ENCODE results near the gene RNU6-9. TPM values are rescaled to one million over a fixed set of nuclear protein-coding genes. Genes with fewer than 3 reads are reported as not detected.
A peak's percentile ranks its signal among the peaks of the same experiment; 100 is the strongest.
"Not testable (repeated sequence)": the region's sequence is repeated elsewhere in the genome, so short reads cannot be mapped to it uniquely, and the experiment has no call there.

Gene RNU6-9
- total RNA-seq: not detected

- ATAC-seq (peak; percentile 96), DNase-seq (peak; percentile 95)
- Mint-ChIP-seq H3K36me3 (ENCODE audit: low read depth) (peaks cover 7% of the 10 kb centered on the region), H3K4me1 (peaks cover 13% of the 10 kb centered on the region), H3K9me3 (ENCODE audit: low read depth) (no peaks in the 10 kb centered on the region), H3K27me3 (no peaks in the 10 kb centered on the region), H3K4me3 (peak within 1 kb of the TSS; percentile 78), H3K27ac (peak within 1 kb of the TSS; percentile 98)
- ChIA-PET POLR2A (interaction anchor here (0.5 to 1.3 kb wide), 6 partner anchors 12 to 365 kb away, joined by 3 to 10 read pairs (median 6); no protein-coding TSS in a partner anchor), CTCF (interaction anchor here (0.6 to 1.9 kb wide), 10 partner anchors 9 to 190 kb away, joined by 3 to 6 read pairs (median 3); partner anchors contain the start of gene WDR18)
- intact Hi-C loops (cut with DNase I, micrococcal nuclease): loop anchor here (1.0 to 2.0 kb wide), 10 partner anchors 16 to 213 kb away; partner anchors contain the start of genes PTBP1 (in 1 of the 2), R3HDM4 (in 1 of the 2), RNU6-2 (in 1 of the 2) and TMEM259 (in 1 of the 2)
These were observed at the start of gene RNU6-9, which contains the start of gene MED16 for GRCh38 chr19:892894-893689. RNU6-9 (plus strand) TSS chr19:893484. MED16 (minus strand) TSS chr19:893187; CDS start chr19:891131, 2,056 bp downstream.

- H3K27me3 Mint-ChIP-seq: peaks cover 29% of the 10 kb centered on the region
- no peak for ATAC-seq
- no peak overlapping the region for H3K4me3 Mint-ChIP-seq
- H3K9me3 Mint-ChIP-seq (ENCODE audit: low read depth): no peaks in the 10 kb centered on the region
- no peak overlapping the region for H3K27ac Mint-ChIP-seq
- intact Hi-C loops (cut with DNase I, micrococcal nuclease): loop anchor here in 1 of 2 experiments (5.0 kb wide), 1 partner anchor 72 kb away; no protein-coding TSS in a partner anchor
- DNase-seq: no peak
- POLR2A ChIA-PET: no interaction called here
- CTCF ChIA-PET: no interaction called here
- no peaks in the 10 kb centered on the region for H3K36me3 Mint-ChIP-seq (ENCODE audit: low read depth)
- peaks cover 3% of the 10 kb centered on the region for H3K4me1 Mint-ChIP-seq
These were observed 49.3 kb upstream of the RNU6-9 start for GRCh38 chr19:843836-844545.

DNA sequence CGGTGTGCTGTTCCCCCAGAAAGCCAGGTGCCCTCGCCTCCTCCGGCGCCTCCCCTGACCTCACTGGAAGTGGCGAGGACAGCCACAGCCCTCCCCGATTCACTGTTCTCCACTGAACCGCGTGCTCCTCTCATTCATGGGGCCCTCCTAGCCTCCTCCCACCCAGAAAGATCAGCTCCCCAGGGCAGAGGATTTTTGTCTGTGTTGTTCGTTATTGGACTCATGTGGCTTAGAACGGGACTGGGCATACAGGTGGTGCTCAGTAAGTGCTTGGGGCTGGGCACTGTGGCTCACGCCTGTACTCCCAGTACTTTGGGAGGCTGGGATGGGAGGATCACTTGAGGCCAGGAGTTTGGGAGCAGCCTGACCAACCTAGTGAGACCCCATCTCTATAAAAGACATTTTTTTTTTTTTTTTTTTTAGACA, 48.7 kb upstream of the RNU6-9 start:
- POLR2A ChIA-PET: no interaction called here
- ATAC-seq: no peak
- H3K4me3 Mint-ChIP-seq: no peak overlapping the region

GRCh38 chr19:845707-846521, 47.4 kb upstream of the RNU6-9 start:
- ChIA-PET CTCF (no interaction called here), POLR2A (interaction anchor here (0.7 kb wide), 1 partner anchor 621 kb away, joined by 3 read pairs; no protein-coding TSS in a partner anchor)
- H3K9me3 Mint-ChIP-seq (ENCODE audit: low read depth): no peaks in the 10 kb centered on the region
- H3K36me3 Mint-ChIP-seq (ENCODE audit: low read depth): no peaks in the 10 kb centered on the region
- intact Hi-C loops (cut with DNase I, micrococcal nuclease): no loop called here
- peaks cover 37% of the 10 kb centered on the region for H3K27me3 Mint-ChIP-seq
- no peak overlapping the region for H3K4me3 Mint-ChIP-seq
- H3K4me1 Mint-ChIP-seq: peaks cover 3% of the 10 kb centered on the region
- DNase-seq: no peak
- no peak overlapping the region for H3K27ac Mint-ChIP-seq
- no peak for ATAC-seq

More for the DNA sequence above, 48.7 kb upstream of the RNU6-9 start:
- H3K27me3 Mint-ChIP-seq: peaks cover 31% of the 10 kb centered on the region
- H3K4me1 Mint-ChIP-seq: peaks cover 3% of the 10 kb centered on the region
- intact Hi-C loops (cut with DNase I, micrococcal nuclease): loop anchor here in 1 of 2 experiments (5.0 kb wide), 1 partner anchor 72 kb away; no protein-coding TSS in a partner anchor
- H3K36me3 Mint-ChIP-seq (ENCODE audit: low read depth): no peaks in the 10 kb centered on the region
- CTCF ChIA-PET: no interaction called here
- DNase-seq: no peak
- no peak overlapping the region for H3K27ac Mint-ChIP-seq
- H3K9me3 Mint-ChIP-seq (ENCODE audit: low read depth): no peaks in the 10 kb centered on the region

- intact Hi-C loops (cut with DNase I, micrococcal nuclease): no loop called here
- ATAC-seq: no peak
- H3K4me1 Mint-ChIP-seq: peaks cover 3% of the 10 kb centered on the region
- H3K27ac Mint-ChIP-seq: no peak overlapping the region
- H3K36me3 Mint-ChIP-seq (ENCODE audit: low read depth): no peaks in the 10 kb centered on the region
- DNase-seq: no peak
- H3K27me3 Mint-ChIP-seq: peaks cover 31% of the 10 kb centered on the region
- H3K4me3 Mint-ChIP-seq: no peak overlapping the region
- ChIA-PET CTCF (interaction anchor here (0.9 kb wide), 1 partner anchor 15 kb away, joined by 4 read pairs; no protein-coding TSS in a partner anchor), POLR2A (no interaction called here)
- no peaks in the 10 kb centered on the region for H3K9me3 Mint-ChIP-seq (ENCODE audit: low read depth)
These were observed 44.8 kb upstream of the RNU6-9 start for GRCh38 chr19:848386-848921.

DNA sequence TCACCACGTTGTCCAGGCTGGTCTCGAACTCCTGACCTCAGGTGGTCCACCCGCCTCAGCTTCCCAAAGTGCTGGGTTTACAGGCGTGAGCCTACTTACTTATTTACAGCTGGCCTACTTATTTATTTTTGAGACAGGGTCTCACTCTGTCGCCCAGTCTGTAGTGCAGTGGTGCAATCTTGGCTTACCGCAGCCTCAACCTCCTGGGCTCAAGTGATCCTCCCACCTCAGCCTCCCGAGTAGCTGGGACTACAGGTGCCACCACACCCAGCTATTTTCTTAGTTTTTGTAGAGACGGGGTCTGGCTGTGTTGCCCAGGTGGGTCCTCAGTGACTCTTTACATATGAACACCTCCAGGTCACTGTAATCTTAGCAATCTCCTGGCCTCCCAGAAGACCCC, 44.1 kb upstream of the RNU6-9 start:
- POLR2A ChIA-PET; H3K36me3 Mint-ChIP-seq (ENCODE audit: low read depth); H3K9me3 Mint-ChIP-seq (ENCODE audit: low read depth): not testable (repeated sequence)

GRCh38 chr19:850221-850978, 42.9 kb upstream of the RNU6-9 start:
- no peaks in the 10 kb centered on the region for H3K4me1 Mint-ChIP-seq
- peaks cover 24% of the 10 kb centered on the region for H3K27me3 Mint-ChIP-seq
- no peak overlapping the region for H3K27ac Mint-ChIP-seq
- ATAC-seq: no peak
- H3K9me3 Mint-ChIP-seq (ENCODE audit: low read depth): no peaks in the 10 kb centered on the region
- ChIA-PET CTCF (no interaction called here), POLR2A (no interaction called here)
- intact Hi-C loops (cut with DNase I, micrococcal nuclease): loop anchor here in 1 of 2 experiments (10.0 kb wide), 1 partner anchor 76 kb away; no protein-coding TSS in a partner anchor
- no peaks in the 10 kb centered on the region for H3K36me3 Mint-ChIP-seq (ENCODE audit: low read depth)
- DNase-seq: peak; percentile 53
- no peak overlapping the region for H3K4me3 Mint-ChIP-seq

More for the DNA sequence above, 44.1 kb upstream of the RNU6-9 start:
- intact Hi-C loops (cut with DNase I, micrococcal nuclease); ATAC-seq; H3K4me3 Mint-ChIP-seq; DNase-seq; H3K27ac Mint-ChIP-seq; H3K4me1 Mint-ChIP-seq: not testable (repeated sequence)
- peaks cover 31% of the 10 kb centered on the region for H3K27me3 Mint-ChIP-seq
- CTCF ChIA-PET: interaction anchor here (0.9 kb wide), 1 partner anchor 14 kb away, joined by 4 read pairs; no protein-coding TSS in a partner anchor

DNA sequence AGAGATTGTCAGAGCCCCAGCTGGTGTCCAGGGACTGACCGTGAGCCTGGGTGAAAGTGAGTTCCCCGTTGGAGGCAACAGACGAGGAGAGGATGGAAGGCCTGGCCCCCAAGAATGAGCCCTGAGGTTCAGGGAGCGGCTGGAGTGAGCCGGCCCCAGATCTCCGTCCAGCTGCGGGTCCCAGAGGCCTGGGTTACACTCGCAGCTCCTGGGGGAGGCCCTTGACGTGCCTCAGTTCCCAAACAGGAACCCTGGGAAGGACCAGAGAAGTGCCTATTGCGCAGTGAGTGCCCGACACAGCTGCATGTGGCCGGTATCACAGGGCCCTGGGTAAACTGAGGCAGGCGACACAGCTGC, 42.3 kb upstream of the RNU6-9 start:
- POLR2A ChIA-PET: no interaction called here
- ATAC-seq (no peak), DNase-seq (no peak)
- intact Hi-C loops (cut with DNase I, micrococcal nuclease): loop anchor here in 1 of 2 experiments (10.0 kb wide), 1 partner anchor 76 kb away; no protein-coding TSS in a partner anchor
- no peaks in the 10 kb centered on the region for H3K9me3 Mint-ChIP-seq (ENCODE audit: low read depth)
- CTCF ChIA-PET: no interaction called here
- no peak overlapping the region for H3K27ac Mint-ChIP-seq
- peaks cover 20% of the 10 kb centered on the region for H3K27me3 Mint-ChIP-seq
- H3K4me1 Mint-ChIP-seq: no peaks in the 10 kb centered on the region
- no peak overlapping the region for H3K4me3 Mint-ChIP-seq
- no peaks in the 10 kb centered on the region for H3K36me3 Mint-ChIP-seq (ENCODE audit: low read depth)

DNA sequence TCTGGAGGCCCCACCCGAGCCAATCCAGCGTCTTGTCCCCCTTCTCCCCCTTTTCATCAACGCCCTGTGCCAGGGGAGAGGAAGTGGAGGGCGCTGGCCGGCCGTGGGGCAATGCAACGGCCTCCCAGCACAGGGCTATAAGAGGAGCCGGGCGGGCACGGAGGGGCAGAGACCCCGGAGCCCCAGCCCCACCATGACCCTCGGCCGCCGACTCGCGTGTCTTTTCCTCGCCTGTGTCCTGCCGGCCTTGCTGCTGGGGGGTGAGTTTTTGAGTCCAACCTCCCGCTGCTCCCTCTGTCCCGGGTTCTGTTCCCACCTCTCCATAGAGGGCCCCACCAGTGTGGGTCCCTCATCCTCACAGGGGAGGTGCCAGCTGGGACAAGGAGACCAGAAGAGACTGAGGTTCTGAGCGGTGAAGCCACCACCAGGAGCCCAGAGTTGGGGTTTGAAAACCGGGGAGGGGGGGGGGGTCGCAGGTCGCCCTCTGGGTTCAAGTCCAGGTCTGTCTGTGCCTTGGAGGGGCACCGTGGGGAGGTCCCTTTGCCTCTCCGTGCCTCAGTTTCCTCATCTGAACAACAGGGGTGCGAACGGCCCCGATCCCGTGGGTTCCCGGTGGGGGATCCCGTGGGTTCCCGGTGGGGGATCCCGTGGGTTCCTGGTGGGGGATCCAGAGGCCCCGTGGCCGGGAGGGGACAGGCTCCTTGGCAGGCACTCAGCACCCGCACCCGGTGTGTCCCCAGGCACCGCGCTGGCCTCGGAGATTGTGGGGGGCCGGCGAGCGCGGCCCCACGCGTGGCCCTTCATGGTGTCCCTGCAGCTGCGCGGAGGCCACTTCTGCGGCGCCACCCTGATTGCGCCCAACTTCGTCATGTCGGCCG, 40.9 kb upstream of the RNU6-9 start, which contains the start of gene ELANE:
ELANE (plus strand) TSS at position 168 of the 878 bp plus-strand sequence; CDS start at position 194, 26 bp downstream.
- intact Hi-C loops (cut with DNase I, micrococcal nuclease): loop anchor here in 1 of 2 experiments (10.0 kb wide), 1 partner anchor 78 kb away; no protein-coding TSS in a partner anchor
- no peaks in the 10 kb centered on the region for H3K9me3 Mint-ChIP-seq (ENCODE audit: low read depth)
- H3K4me1 Mint-ChIP-seq: no peaks in the 10 kb centered on the region
- no peak within 1 kb of the TSS for H3K4me3 Mint-ChIP-seq
- H3K27ac Mint-ChIP-seq: no peak within 1 kb of the TSS
- ChIA-PET POLR2A (no interaction called here), CTCF (no interaction called here)
- H3K27me3 Mint-ChIP-seq: peaks cover 15% of the 10 kb centered on the region
- DNase-seq: no peak
- ATAC-seq: no peak
- no peaks in the 10 kb centered on the region for H3K36me3 Mint-ChIP-seq (ENCODE audit: low read depth)

All from activated CD4-positive, alpha-beta T cell treated with anti-CD3 and anti-CD28 coated beads for 36 hours (primary cell).